Activated CD8-positive, alpha-beta memory T cell treated with anti-CD3 and anti-CD28 coated beads for 24 hours (primary cell): ENCODE measurements around the gene MCM9.

Experiments
- DNase-seq: peaks from one replicate; pipeline ENCODE4 v3.0.0-alpha.2; 2020

Gene MCM9

GRCh38 chr6:118862443-118862842 lies 72.5 kb downstream of the MCM9 start:
- no peak for DNase-seq

- DNase-seq: no peak
These were observed 74.1 kb downstream of the MCM9 start for GRCh38 chr6:118860880-118861279.

GRCh38 chr6:118860363-118860762 lies 74.6 kb downstream of the MCM9 start:
- no peak for DNase-seq

GRCh38 chr6:118859517-118860064 lies 75.4 kb downstream of the MCM9 start:
- no peak for DNase-seq

GRCh38 chr6:118856301-118856700 lies 78.7 kb downstream of the MCM9 start:
- DNase-seq: no peak

- no peak for DNase-seq
These were observed 81.6 kb downstream of the MCM9 start for GRCh38 chr6:118853408-118853807.

- no peak for DNase-seq
These were observed 90.0 kb downstream of the MCM9 start for GRCh38 chr6:118844915-118845314.

- DNase-seq: no peak
These were observed 91.1 kb downstream of the MCM9 start for GRCh38 chr6:118843685-118844390.

GRCh38 chr6:118830691-118831090 lies 104.3 kb downstream of the MCM9 start:
- DNase-seq: no peak

GRCh38 chr6:118829817-118830478 lies 105.0 kb downstream of the MCM9 start:
- no peak for DNase-seq

- no peak for DNase-seq
These were observed 108.9 kb downstream of the MCM9 start for GRCh38 chr6:118826096-118826495.

GRCh38 chr6:118825661-118826060 lies 109.3 kb downstream of the MCM9 start:
- DNase-seq: no peak

GRCh38 chr6:118815495-118815894 lies 119.5 kb downstream of the MCM9 start:
- no peak for DNase-seq

- no peak for DNase-seq
These were observed 121.2 kb downstream of the MCM9 start for GRCh38 chr6:118813775-118814174.

GRCh38 chr6:118812970-118813369 lies 122.0 kb downstream of the MCM9 start:
- no peak for DNase-seq

GRCh38 chr6:118810420-118811027 lies 124.4 kb downstream of the MCM9 start:
- DNase-seq: peak; percentile 74

- no peak for DNase-seq
These were observed 125.9 kb downstream of the MCM9 start for GRCh38 chr6:118808793-118809638.

GRCh38 chr6:118804091-118804490 lies 130.9 kb downstream of the MCM9 start:
- no peak for DNase-seq

GRCh38 chr6:118801257-118801656 lies 133.7 kb downstream of the MCM9 start:
- DNase-seq: no peak

GRCh38 chr6:118800394-118801071 lies 134.4 kb downstream of the MCM9 start:
- DNase-seq: peak; percentile 87

- no peak for DNase-seq
These were observed 135.1 kb downstream of the MCM9 start for GRCh38 chr6:118799826-118800225.

GRCh38 chr6:118796548-118796947 lies 138.4 kb downstream of the MCM9 start:
- DNase-seq: peak; percentile 77
